ENCODE measurements around the gene TBC1D17. TPM values are rescaled to one million over a fixed set of nuclear protein-coding genes. Genes with fewer than 3 reads are reported as not detected.

Gene TBC1D17
- polyA plus RNA-seq, 2 of the 4 experiments (the other 2 are of a cell fraction) = 12.3 to 41.5 TPM

DNA sequence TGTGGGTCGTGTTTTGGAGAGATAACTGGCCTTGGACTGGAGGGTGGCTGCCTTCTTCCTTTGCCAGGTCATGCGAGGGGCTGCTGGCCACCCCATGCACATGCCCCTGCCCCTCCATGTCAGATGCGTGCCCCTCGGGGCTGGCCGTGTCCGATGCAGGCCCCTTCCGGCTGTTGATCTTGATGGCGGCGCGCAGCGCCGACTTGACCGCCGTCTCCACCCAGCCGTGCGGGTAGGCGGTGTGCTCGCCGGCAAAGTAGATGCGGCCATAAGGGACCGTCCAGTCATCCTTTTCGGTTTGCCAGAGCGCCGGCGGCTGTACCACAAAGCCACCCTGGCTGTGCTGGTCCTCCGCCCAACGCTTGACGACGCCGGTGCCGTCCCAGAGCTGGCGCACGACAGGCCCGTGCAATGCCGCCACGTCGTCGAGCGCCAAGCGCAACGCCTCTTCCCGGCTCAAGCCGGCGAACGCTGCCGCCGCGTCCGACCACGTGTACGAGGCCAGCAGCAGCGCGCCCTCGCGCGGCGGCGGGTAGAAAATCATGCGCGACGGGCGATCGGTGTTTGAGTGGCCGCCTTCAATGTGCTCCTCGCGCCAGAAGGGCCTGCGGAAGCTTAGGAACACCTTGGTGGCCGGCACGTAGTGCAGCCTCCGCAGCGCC lies 12.3 kb downstream of the TBC1D17 start (continued):
- TF ChIP-seq, protein P1, sequence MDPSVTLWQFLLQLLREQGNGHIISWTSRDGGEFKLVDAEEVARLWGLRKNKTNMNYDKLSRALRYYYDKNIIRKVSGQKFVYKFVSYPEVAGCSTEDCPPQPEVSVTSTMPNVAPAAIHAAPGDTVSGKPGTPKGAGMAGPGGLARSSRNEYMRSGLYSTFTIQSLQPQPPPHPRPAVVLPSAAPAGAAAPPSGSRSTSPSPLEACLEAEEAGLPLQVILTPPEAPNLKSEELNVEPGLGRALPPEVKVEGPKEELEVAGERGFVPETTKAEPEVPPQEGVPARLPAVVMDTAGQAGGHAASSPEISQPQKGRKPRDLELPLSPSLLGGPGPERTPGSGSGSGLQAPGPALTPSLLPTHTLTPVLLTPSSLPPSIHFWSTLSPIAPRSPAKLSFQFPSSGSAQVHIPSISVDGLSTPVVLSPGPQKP (IDR thresholded peaks at IDR 0.05; ENCODE audit: low read depth, low read length) = no peak
- TF ChIP-seq RNF2 (IDR thresholded peaks at IDR 0.05; ENCODE audit: borderline replicate concordance, low read depth) (peak; percentile 55; the same call in 1 of the 2 replicates), KDM5A (IDR thresholded peaks at IDR 0.05) (no peak), EHF (CRISPR knock-in tag; IDR thresholded peaks at IDR 0.05) (peak; percentile 42; the same call in 1 of the 2 replicates), HOXB13 (CRISPR knock-in tag; IDR thresholded peaks at IDR 0.05; ENCODE audit: low read depth) (peak; percentile 80), RCOR1 (IDR thresholded peaks at IDR 0.05; ENCODE audit: low read depth, low read length) (no peak), EP300 (IDR thresholded peaks at IDR 0.05) (no peak), GATA3 (IDR thresholded peaks at IDR 0.05; ENCODE audit: borderline replicate concordance) (peak; percentile 24; the same call in 1 of the 2 replicates), MAZ (IDR thresholded peaks at IDR 0.05; ENCODE audit: borderline replicate concordance, low read depth, low read length) (no peak), HOXA7 (CRISPR knock-in tag; IDR thresholded peaks at IDR 0.05) (no peak), RFX5 (IDR thresholded peaks at IDR 0.05) (0 out of 2 replicates have a peak, but pooled peaks have one; percentile 51), SMC3 (IDR thresholded peaks at IDR 0.05) (peak; percentile 57; the same call in 2 of the 3 replicates)
- TF ChIP-seq, protein P2, sequence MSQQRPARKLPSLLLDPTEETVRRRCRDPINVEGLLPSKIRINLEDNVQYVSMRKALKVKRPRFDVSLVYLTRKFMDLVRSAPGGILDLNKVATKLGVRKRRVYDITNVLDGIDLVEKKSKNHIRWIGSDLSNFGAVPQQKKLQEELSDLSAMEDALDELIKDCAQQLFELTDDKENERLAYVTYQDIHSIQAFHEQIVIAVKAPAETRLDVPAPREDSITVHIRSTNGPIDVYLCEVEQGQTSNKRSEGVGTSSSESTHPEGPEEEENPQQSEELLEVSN (IDR thresholded peaks at IDR 0.05; ENCODE audit: borderline replicate concordance, low read depth) = peak; percentile 100
- TF ChIP-seq, protein P3, sequence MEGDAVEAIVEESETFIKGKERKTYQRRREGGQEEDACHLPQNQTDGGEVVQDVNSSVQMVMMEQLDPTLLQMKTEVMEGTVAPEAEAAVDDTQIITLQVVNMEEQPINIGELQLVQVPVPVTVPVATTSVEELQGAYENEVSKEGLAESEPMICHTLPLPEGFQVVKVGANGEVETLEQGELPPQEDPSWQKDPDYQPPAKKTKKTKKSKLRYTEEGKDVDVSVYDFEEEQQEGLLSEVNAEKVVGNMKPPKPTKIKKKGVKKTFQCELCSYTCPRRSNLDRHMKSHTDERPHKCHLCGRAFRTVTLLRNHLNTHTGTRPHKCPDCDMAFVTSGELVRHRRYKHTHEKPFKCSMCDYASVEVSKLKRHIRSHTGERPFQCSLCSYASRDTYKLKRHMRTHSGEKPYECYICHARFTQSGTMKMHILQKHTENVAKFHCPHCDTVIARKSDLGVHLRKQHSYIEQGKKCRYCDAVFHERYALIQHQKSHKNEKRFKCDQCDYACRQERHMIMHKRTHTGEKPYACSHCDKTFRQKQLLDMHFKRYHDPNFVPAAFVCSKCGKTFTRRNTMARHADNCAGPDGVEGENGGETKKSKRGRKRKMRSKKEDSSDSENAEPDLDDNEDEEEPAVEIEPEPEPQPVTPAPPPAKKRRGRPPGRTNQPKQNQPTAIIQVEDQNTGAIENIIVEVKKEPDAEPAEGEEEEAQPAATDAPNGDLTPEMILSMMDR (IDR thresholded peaks at IDR 0.05) = peak; percentile 88

DNA sequence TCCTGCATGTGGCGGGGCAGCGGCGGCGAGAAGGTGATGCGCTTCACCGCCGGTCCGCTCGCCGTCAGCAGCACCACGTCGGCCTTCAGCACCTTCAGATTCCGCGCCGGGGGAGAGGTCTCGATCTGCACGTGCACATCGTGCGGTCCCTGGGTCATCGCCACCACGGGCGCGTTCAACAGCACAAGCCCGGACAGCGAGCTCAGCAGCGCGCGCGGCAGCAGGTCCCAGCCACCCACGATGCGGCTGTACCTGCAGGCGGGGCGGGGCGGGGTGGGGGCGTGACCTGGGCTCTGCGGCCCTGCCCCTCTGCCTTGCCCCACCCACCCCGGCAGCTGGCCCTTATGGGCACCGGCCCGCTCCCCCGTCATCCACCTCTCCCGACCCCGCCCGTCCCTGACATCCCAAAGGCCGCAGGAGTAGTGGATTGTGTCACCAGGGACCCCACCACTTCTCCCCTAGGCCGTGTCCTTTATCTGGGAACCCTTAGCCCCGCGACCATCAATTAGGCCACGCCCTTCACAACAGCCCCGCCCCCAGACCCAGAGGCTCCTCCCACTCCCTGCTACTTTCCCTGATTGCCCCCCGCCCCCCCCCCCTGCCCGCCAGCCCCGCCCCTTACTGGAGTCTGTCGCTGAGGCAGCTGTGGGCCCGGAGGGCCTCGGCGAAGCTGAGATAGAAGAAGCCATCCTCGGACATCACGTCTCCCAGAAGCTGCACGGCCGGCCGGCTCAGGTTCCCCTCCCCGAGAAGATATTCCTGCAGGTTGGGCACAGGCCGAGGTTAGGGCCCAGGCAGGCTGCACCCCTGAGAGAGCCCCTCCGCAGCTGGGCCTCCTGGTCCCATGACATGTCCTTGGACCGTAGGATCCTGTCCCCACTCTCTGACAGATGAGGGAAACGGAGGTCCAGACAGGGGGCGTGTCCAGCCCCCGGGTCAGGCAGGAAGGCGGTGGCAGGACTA lies 13.1 kb downstream of the TBC1D17 start:
- no peaks in the 10 kb centered on the region for H3K9me3 ChIP-seq
- peak overlapping the region; percentile 26 to 72; a peak in 5 of 6 replicates for H3K27ac ChIP-seq
- FAIRE-seq (no peak), ATAC-seq (peak; percentile 57 to 79), DNase-seq (ENCODE audit: low read depth in 1 of 2, low spot score in 1 of 2) (peak in 1 of 2 experiments; percentile 62)
- ChIA-PET POLR2A (interaction anchor here (1.9 to 2.6 kb wide), 2 partner anchors 14 to 39 kb away, joined by 9 to 11 read pairs; partner anchors contain the start of genes AKT1S1, NUP62 and TBC1D17), CTCF (interaction anchor here (0.5 to 3.9 kb wide), 21 partner anchors 10 to 337 kb away, joined by 3 to 27 read pairs (median 6); partner anchors contain the start of genes AKT1S1, ATF5, NUP62 and TBC1D17)
- peak overlapping the region; percentile 95 for H3K4me2 ChIP-seq
- H3K4me1 ChIP-seq = peaks cover 6% of the 10 kb centered on the region; the same call in 1 of the 3 replicates
- TF ChIP-seq NFE2L2 (conservative IDR thresholded peaks at IDR 0.05; ENCODE audit: low read length) (no peak), POLR2AphosphoS2 (conservative IDR thresholded peaks at IDR 0.05; ENCODE audit: low read length) (0 out of 2 replicates have a peak, but pooled peaks have one; percentile 5), ZC3H11A (IDR thresholded peaks at IDR 0.05) (no peak), GATA3 (IDR thresholded peaks at IDR 0.05; ENCODE audit: borderline replicate concordance) (peak; percentile 3; the same call in 1 of the 2 replicates), TP53 (CRISPR knock-in tag; IDR thresholded peaks at IDR 0.05) (no peak)
- TF ChIP-seq, protein P3 (IDR thresholded peaks at IDR 0.05) = peak; percentile 34
- TF ChIP-seq, protein P2 (IDR thresholded peaks at IDR 0.05; ENCODE audit: borderline replicate concordance, low read depth) = peak; percentile 85; the same call in 1 of the 2 replicates
- TF ChIP-seq, protein P4, sequence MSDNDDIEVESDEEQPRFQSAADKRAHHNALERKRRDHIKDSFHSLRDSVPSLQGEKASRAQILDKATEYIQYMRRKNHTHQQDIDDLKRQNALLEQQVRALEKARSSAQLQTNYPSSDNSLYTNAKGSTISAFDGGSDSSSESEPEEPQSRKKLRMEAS (IDR thresholded peaks at IDR 0.05) = peak; percentile 89
- 57% methylated on average over 16 of the region's 69 CpGs for WGBS (ENCODE audit: missing lambda C conversion rate)
- H3K4me3 ChIP-seq = peak overlapping the region; percentile 44

Measured in A549 (cell line).